Heart left ventricle (tissue), 13 donors: Measurements from ENCODE around the gene CLEC11A.

Experiments
- POLR2A ChIP-seq, 2 donors: fragments of 450-650 bp; IDR thresholded peaks; one replicate each; pipeline ENCODE4 v1.6.1; 2017; ENCODE audit warnings: antibody characterized with exemption in 2 of 2, mild to moderate bottlenecking in 2 of 2, moderate library complexity in 2 of 2
- TF ChIP-seq, protein P1 (sequence below), 12 donors: fragments of 200-600 bp; sonication (generic) in 4 of 12; IDR thresholded peaks; one replicate each; pipeline versions ENCODE4 v1.5.0 to v1.8.0; 2018 to 2022; ENCODE audit warnings: antibody characterized with exemption in 12 of 12, mild to moderate bottlenecking in 5 of 12
- donor health status: ischemic (EF 13 %, LVEDD 7.1; RV severe dilation, severe dysfunction).
- donor health status: DM: no; HTN: yes; CAD: no.
- donor health status: DM: no; HTN: no; CAD: no.
- donor health status: ischemic (EF 25% LVEDD 6.9; RV normal size, moderate dysfunction).
- donor health status: ischemic (EF 25% LVEDD 5.7; RV mildly dilated, moderate dysfunction).
- donor health status: ischemic (EF 35%, LVEDD 5.7; RV mildly dilated, moderate dysfunction).
- donor health status: nonischemic (EF 11% LVEDD 7.7; RV severe dilation, severe dysfunction).
- donor health status: DM: yes; HTN: yes; CAD: no.
- donor health status: PGD.
- donor health status: ischemic (EF 29% LVEDD 5.4; RV normal size, mild dysfunction).
- donor health status: nonischemic (EF 23%, LVEDD 6.1; RV moderate dilation, normal function).

DNA sequence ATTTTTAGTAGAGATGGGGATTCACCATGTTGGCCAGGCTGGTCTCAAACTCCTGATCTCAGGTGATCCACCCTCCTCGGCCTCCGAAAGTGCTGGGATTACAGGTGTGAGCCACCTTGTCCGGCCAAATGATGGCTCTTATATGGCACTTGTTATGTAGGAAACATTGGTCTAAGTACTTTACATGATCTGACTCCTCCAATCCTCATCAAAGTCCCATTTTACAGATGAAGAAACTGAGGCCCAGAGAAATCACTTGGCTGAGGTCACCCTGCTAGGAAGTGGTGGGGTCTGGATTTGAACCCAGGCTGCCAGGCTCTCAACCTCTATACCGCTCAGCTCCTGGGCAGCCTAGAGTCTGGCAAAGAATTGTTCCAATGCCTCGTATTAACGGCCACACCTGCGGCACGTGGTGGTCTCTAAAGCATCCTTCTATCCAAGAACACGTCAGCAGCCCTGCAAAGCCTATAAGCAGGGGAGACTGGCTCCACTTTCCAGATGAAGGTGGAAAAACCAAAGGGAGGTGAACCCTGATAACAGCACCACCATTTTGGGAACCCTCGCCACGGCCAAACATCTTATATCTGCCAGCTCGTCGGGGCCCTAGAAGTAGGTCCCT, 21.7 kb upstream of the CLEC11A start:
- TF ChIP-seq, protein P1, sequence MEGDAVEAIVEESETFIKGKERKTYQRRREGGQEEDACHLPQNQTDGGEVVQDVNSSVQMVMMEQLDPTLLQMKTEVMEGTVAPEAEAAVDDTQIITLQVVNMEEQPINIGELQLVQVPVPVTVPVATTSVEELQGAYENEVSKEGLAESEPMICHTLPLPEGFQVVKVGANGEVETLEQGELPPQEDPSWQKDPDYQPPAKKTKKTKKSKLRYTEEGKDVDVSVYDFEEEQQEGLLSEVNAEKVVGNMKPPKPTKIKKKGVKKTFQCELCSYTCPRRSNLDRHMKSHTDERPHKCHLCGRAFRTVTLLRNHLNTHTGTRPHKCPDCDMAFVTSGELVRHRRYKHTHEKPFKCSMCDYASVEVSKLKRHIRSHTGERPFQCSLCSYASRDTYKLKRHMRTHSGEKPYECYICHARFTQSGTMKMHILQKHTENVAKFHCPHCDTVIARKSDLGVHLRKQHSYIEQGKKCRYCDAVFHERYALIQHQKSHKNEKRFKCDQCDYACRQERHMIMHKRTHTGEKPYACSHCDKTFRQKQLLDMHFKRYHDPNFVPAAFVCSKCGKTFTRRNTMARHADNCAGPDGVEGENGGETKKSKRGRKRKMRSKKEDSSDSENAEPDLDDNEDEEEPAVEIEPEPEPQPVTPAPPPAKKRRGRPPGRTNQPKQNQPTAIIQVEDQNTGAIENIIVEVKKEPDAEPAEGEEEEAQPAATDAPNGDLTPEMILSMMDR (IDR thresholded peaks at IDR 0.05), result no peak
- no peak for TF ChIP-seq POLR2A (IDR thresholded peaks at IDR 0.05)
